HCT116 (cell line): ENCODE results near the gene NOC2L. TPM values are rescaled to one million over a fixed set of nuclear protein-coding genes. Genes with fewer than 3 reads are reported as not detected.

Experiments used
- ATAC-seq: fragments of 200-7000 bp; cut with Tn5 transposase; 2 replicates; pipeline ENCODE4 v1.9.1; 2020; ENCODE audit warnings: mild to moderate bottlenecking, moderate library complexity
- BruUV-seq: library from RNA; stranded (reverse); fragments of 400-500 nt; replicated peaks from 2 replicates; lab custom pipeline; 2021; lab: Mats Ljungman, UMichigan
- CTCF ChIA-PET: fragments of 300-600 bp; sonication (Branson Sonifier 250); formaldehyde crosslinking; loops from one replicate; lab custom pipeline; 2021; ENCODE audit warnings: antibody characterized with exemption; lab: Charles Lee
- POLR2A ChIA-PET: fragments of 300-600, 350-600 bp; sonication (Branson Sonifier 250); formaldehyde crosslinking; loops from one replicate; lab custom pipeline; 2021; ENCODE audit warnings: antibody characterized with exemption; lab: Charles Lee
- RAD21 ChIA-PET, 2 experiments: fragments of 300-600 bp; sonication (Branson Sonifier 250); formaldehyde crosslinking; loops; one replicate each; lab custom pipeline; 2023; ENCODE audit warnings: low total read pairs in 2 of 2; ENCODE audit not compliant: uncharacterized antibody in 2 of 2, unreplicated experiment in 2 of 2, low non-redundant PET in 1 of 2; lab: Charles Lee
- DNase-seq: peaks from one replicate; pipeline ENCODE4 v3.0.0-alpha.2; 2010; ENCODE audit warnings: low read depth, low spot score
- H2AFZ ChIP-seq: fragments of 200-600 bp; shearing (Covaris generic), sonication (generic); 2 replicates; pipeline ENCODE4 v1.6.1; 2017; ENCODE audit warnings: low read depth, mixed run types, mixed read lengths, antibody characterized with exemption, low read length; ENCODE audit not compliant: poor library complexity, severe bottlenecking
- H3K27ac ChIP-seq: 2 replicates; pipeline ENCODE4 v1.5.1; 2012; ENCODE audit warnings: low read depth, low read length
- H3K27me3 ChIP-seq: fragments of 200-600 bp; sonication (generic); 2 replicates; pipeline ENCODE4 v1.6.1; 2016; ENCODE audit warnings: mixed run types, low read length, mixed read lengths; ENCODE audit not compliant: insufficient read depth
- H3K36me3 ChIP-seq, 2 experiments: fragments of 200-500 bp in 1 of 2; fragments of 200-600 bp in 1 of 2; sonication (Bioruptor generic) in 1 of 2; sonication (generic) in 1 of 2; 2 replicates each; pipeline versions ENCODE4 v1.5.1 to v1.6.1; 2014 to 2016; ENCODE audit warnings: low read length in 2 of 2, inconsistent platforms in 1 of 2, mixed read lengths in 1 of 2, mixed run types in 1 of 2; ENCODE audit not compliant: insufficient read depth in 2 of 2, control insufficient read depth in 1 of 2
- H3K4me1 ChIP-seq, 2 experiments: fragments of 200-600 bp in 1 of 2; sonication (generic) in 1 of 2; 2 replicates each; pipeline versions ENCODE4 v1.5.1 to v1.6.1; 2012 to 2017; ENCODE audit warnings: low read length in 2 of 2, inconsistent platforms in 1 of 2, mild to moderate bottlenecking in 1 of 2, mixed read lengths in 1 of 2, mixed run types in 1 of 2, moderate library complexity in 1 of 2; ENCODE audit not compliant: insufficient read depth in 2 of 2, control insufficient read depth in 1 of 2
- H3K4me2 ChIP-seq: fragments of 200-600 bp; sonication (generic); 2 replicates; pipeline ENCODE4 v1.6.1; 2017; ENCODE audit warnings: mixed run types, low read length, mixed read lengths
- H3K4me3 ChIP-seq, 2 experiments: fragments of 200-600 bp in 1 of 2; sonication (generic) in 1 of 2; replicated peaks in 1 of 2; 2 replicates each; pipeline ENCODE4 v1.5.1; 2011 to 2016; ENCODE audit warnings: low read length in 2 of 2, control low read depth in 1 of 2, low read depth in 1 of 2, mild to moderate bottlenecking in 1 of 2, mixed read lengths in 1 of 2, mixed run types in 1 of 2
- H3K79me2 ChIP-seq: fragments of 200-600 bp; sonication (generic); 2 replicates; pipeline ENCODE4 v1.6.1; 2017; ENCODE audit warnings: mild to moderate bottlenecking, mixed run types, low read length, moderate library complexity, mixed read lengths; ENCODE audit not compliant: insufficient read depth
- H3K9ac ChIP-seq: fragments of 200-600 bp; sonication (generic); 2 replicates; pipeline ENCODE4 v1.6.1; 2016; ENCODE audit warnings: low read length, mixed read lengths
- H3K9me2 ChIP-seq: fragments of 200-600 bp; sonication (generic), shearing (Covaris generic); 2 replicates; pipeline ENCODE4 v1.6.1; 2017; ENCODE audit warnings: mixed run types, mild to moderate bottlenecking, moderate library complexity; ENCODE audit not compliant: insufficient read depth
- H3K9me3 ChIP-seq, 2 experiments: fragments of 200-500 bp in 1 of 2; fragments of 200-600 bp in 1 of 2; sonication (Bioruptor generic) in 1 of 2; sonication (generic) in 1 of 2; 2 replicates each; pipeline ENCODE4 v1.6.1; 2014 to 2017; ENCODE audit warnings: low read length in 2 of 2, mixed read lengths in 2 of 2, inconsistent platforms in 1 of 2, low read depth in 1 of 2, mild to moderate bottlenecking in 1 of 2, mixed run types in 1 of 2, moderate library complexity in 1 of 2; ENCODE audit not compliant: control insufficient read depth in 1 of 2, insufficient read depth in 1 of 2
- H4K20me1 ChIP-seq: fragments of 200-600 bp; sonication (generic), shearing (Covaris generic); 2 replicates; pipeline ENCODE4 v1.6.1; 2017; ENCODE audit warnings: mixed run types, mild to moderate bottlenecking, moderate library complexity; ENCODE audit not compliant: insufficient read depth
- CEBPB ChIP-seq: IDR thresholded peaks from 2 replicates; pipeline ENCODE4 v1.6.1; 2012; ENCODE audit warnings: low read depth
- ELF1 ChIP-seq: IDR thresholded peaks from 2 replicates; pipeline ENCODE4 v1.6.1; 2012; ENCODE audit warnings: low read depth, borderline replicate concordance
- FOSL1 ChIP-seq: IDR thresholded peaks from 2 replicates; pipeline ENCODE4 v1.6.1; 2012; ENCODE audit warnings: low read depth
- POLR2A ChIP-seq: IDR thresholded peaks from 2 replicates; pipeline ENCODE4 v1.7.0; 2011; ENCODE audit warnings: borderline replicate concordance; ENCODE audit not compliant: insufficient read depth, insufficient read length; ENCODE audit errors: extremely low read depth
- RAD21 ChIP-seq: IDR thresholded peaks from 2 replicates; pipeline ENCODE4 v1.6.1; 2012; ENCODE audit warnings: low read depth, mild to moderate bottlenecking
- TCF7L2 ChIP-seq: IDR thresholded peaks from 2 replicates; pipeline ENCODE4 v1.7.0; 2011; ENCODE audit warnings: borderline replicate concordance, inconsistent platforms; ENCODE audit not compliant: insufficient read depth, insufficient read length; ENCODE audit errors: extremely low read depth
- intact Hi-C: fragments of 100-400 bp; cut with micrococcal nuclease; formaldehyde crosslinking; loops from 2 replicates; pipeline ENCODE4 v1.10.0; 2022
- total RNA-seq: library from RNA; stranded (reverse); gene quantifications from one replicate; pipeline ENCODE4 v1.2.1, GENCODE V29; 2021; ENCODE audit not compliant: unreplicated experiment
- TF ChIP-seq, protein P1 (sequence below): IDR thresholded peaks from 2 replicates; pipeline ENCODE4 v1.6.1; 2012

Gene NOC2L
- total RNA-seq, 1 experiment from 2014 or later: 260 TPM

DNA sequence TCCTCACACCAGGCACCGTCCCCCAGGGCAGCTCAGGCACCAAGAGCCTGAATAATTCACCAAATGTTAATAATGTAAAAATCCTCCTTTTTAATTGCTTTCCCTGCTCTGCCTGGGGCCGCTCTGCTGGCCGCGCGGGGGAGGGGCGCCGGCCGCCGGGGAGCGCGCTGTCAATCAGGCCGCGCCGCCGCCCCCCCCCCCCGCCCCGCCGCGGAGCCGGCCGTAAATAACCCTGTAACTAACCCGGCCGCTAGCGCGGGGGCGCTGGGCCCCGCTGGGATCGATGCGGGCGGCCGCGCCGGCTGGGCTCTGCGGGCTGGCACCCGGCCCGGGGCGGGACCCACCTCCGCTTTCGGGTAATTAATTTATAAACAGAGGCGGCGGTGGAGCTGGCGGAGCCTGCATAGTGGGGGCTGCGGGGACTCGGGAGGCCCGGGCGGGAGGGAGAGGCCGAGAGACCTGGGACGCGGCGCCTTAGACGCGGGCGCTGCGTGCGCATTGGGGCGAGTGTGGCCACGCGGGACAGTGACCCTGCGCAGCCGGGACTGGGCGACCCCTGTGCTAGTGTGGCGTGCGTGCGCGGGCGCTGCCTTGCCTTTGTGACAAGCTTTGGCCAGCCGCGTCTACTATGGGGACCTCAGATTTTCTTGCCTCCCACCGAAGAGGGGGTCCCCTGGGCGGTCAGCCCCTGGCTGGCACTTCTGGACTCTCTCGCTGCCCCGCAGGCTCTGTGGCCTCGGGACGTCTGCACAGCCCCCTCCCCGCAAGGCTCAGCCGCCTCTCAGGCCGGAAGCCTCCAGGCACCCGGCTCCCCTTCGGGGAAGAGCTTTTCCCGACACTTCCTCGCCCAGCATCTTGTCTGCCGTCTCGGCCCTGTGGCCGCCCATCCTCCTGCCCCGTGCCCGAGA, 18.7 kb downstream of the NOC2L start:
- H3K27ac ChIP-seq: peak overlapping the region; percentile 55; the same call in 1 of the 2 replicates
- H3K4me1 ChIP-seq: peaks cover 51 to 62% of the 10 kb centered on the region in 2 experiments
- ATAC-seq (peak; percentile 31), DNase-seq (no peak)
- RAD21 ChIA-PET: interaction anchor here in 1 of 2 experiments (0.6 to 0.7 kb wide), 2 partner anchors 29 to 37 kb away, joined by 3 read pairs; no protein-coding TSS in a partner anchor
- TF ChIP-seq TCF7L2 (peak; percentile 71), POLR2A (no peak)
- peak overlapping the region; percentile 43; the same call in 1 of the 2 replicates for H3K9ac ChIP-seq
- intact Hi-C loops: loop anchor here (2.0 kb wide), 2 partner anchors 16 to 34 kb away; no protein-coding TSS in a partner anchor
- no TSS peak for BruUV-seq
- peak overlapping the region; percentile 38 to 50 for H3K4me3 ChIP-seq
- no peaks in the 10 kb centered on the region for H4K20me1 ChIP-seq
- peaks cover 0 to under 1% of the 10 kb centered on the region in 2 experiments; a peak in 2 of 4 replicates for H3K36me3 ChIP-seq
- CTCF ChIA-PET: interaction anchor here (1.0 to 2.1 kb wide), 3 partner anchors 36 to 351 kb away, joined by 3 to 6 read pairs (median 5); no protein-coding TSS in a partner anchor
- POLR2A ChIA-PET: no interaction called here
- H2AFZ ChIP-seq: peak overlapping the region; percentile 16
- no peaks in the 10 kb centered on the region for H3K79me2 ChIP-seq
- no peaks in the 10 kb centered on the region for H3K9me3 ChIP-seq
- peak overlapping the region; percentile 73 for H3K4me2 ChIP-seq
- H3K27me3 ChIP-seq: peaks cover 13% of the 10 kb centered on the region; the same call in 1 of the 2 replicates
- no peaks in the 10 kb centered on the region for H3K9me2 ChIP-seq

GRCh38 chr1:939511-940106, 19.4 kb downstream of the NOC2L start:
- no TSS peak for BruUV-seq
- H3K36me3 ChIP-seq: no peaks in the 10 kb centered on the region
- H3K27me3 ChIP-seq: peaks cover 18% of the 10 kb centered on the region; the same call in 1 of the 2 replicates
- CTCF ChIA-PET: interaction anchor here (1.0 to 2.1 kb wide), 3 partner anchors 35 to 352 kb away, joined by 3 to 6 read pairs (median 5); no protein-coding TSS in a partner anchor
- peak overlapping the region in 1 of 2 experiments; percentile 7; a peak in 1 of 4 replicates for H3K4me3 ChIP-seq
- intact Hi-C loops: loop anchor here (2.0 kb wide), 2 partner anchors 15 to 33 kb away; no protein-coding TSS in a partner anchor
- no peaks in the 10 kb centered on the region for H3K79me2 ChIP-seq
- H4K20me1 ChIP-seq: no peaks in the 10 kb centered on the region
- H3K9me2 ChIP-seq: no peaks in the 10 kb centered on the region
- DNase-seq: no peak
- H3K9ac ChIP-seq: no peak overlapping the region
- H3K9me3 ChIP-seq: no peaks in the 10 kb centered on the region
- RAD21 ChIA-PET: interaction anchor here in 1 of 2 experiments (0.7 kb wide), 1 partner anchor 36 kb away, joined by 3 read pairs; no protein-coding TSS in a partner anchor
- H3K4me2 ChIP-seq: peak overlapping the region; percentile 73
- no peak overlapping the region for H2AFZ ChIP-seq
- peaks cover 55 to 62% of the 10 kb centered on the region in 2 experiments for H3K4me1 ChIP-seq
- POLR2A ChIA-PET: no interaction called here
- H3K27ac ChIP-seq: peak overlapping the region; percentile 55; the same call in 1 of the 2 replicates
- ATAC-seq: no peak
- TF ChIP-seq, protein P1, sequence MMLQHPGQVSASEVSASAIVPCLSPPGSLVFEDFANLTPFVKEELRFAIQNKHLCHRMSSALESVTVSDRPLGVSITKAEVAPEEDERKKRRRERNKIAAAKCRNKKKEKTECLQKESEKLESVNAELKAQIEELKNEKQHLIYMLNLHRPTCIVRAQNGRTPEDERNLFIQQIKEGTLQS: no peak
- no peak for TF ChIP-seq RAD21
- TF ChIP-seq CEBPB: no peak
- no peak for TF ChIP-seq FOSL1
- no peak for TF ChIP-seq ELF1
